WTC11 (cell line): ENCODE data around the gene CD28.

ENCODE experiments used
- ATF3 ChIP-seq: sonication (generic); formaldehyde crosslinking; conservative IDR thresholded peaks from 2 replicates; pipeline ENCODE4 v1.8.1; 2022; ENCODE audit warnings: mild to moderate bottlenecking, missing genetic modification reagents
- CREM ChIP-seq: sonication (generic); formaldehyde crosslinking; IDR thresholded peaks from 2 replicates; pipeline ENCODE4 v1.8.1; 2022; ENCODE audit warnings: mild to moderate bottlenecking, missing genetic modification reagents, moderate library complexity
- CTCF ChIP-seq: fragments of 200-600 bp; IDR thresholded peaks from 2 replicates; pipeline ENCODE4 v1.8.0; 2022; ENCODE audit warnings: antibody characterized with exemption
- E2F5 ChIP-seq: sonication (generic); formaldehyde crosslinking; IDR thresholded peaks from 2 replicates; pipeline ENCODE4 v1.8.1; 2022; ENCODE audit warnings: mild to moderate bottlenecking, moderate library complexity, missing genetic modification reagents
- ETV6 ChIP-seq: sonication (generic); formaldehyde crosslinking; IDR thresholded peaks from 2 replicates; pipeline ENCODE4 v1.8.1; 2022; ENCODE audit warnings: mild to moderate bottlenecking, missing genetic modification reagents
- FOXJ3 ChIP-seq: sonication (generic); formaldehyde crosslinking; IDR thresholded peaks from 2 replicates; pipeline ENCODE4 v1.9.0; 2021; ENCODE audit warnings: missing genetic modification reagents, mild to moderate bottlenecking, borderline replicate concordance
- FOXK1 ChIP-seq: sonication (generic); formaldehyde crosslinking; IDR thresholded peaks from 2 replicates; pipeline ENCODE4 v1.8.0; 2022; ENCODE audit warnings: mild to moderate bottlenecking, moderate library complexity, missing genetic modification reagents
- FOXP4 ChIP-seq: sonication (generic); formaldehyde crosslinking; IDR thresholded peaks from 2 replicates; pipeline ENCODE4 v1.8.0; 2022; ENCODE audit warnings: mild to moderate bottlenecking, missing genetic modification reagents
- MAX ChIP-seq: sonication (generic); formaldehyde crosslinking; IDR thresholded peaks from 2 replicates; pipeline ENCODE4 v1.8.0; 2022; ENCODE audit warnings: mild to moderate bottlenecking, missing genetic modification reagents
- PRDM15 ChIP-seq: sonication (generic); formaldehyde crosslinking; IDR thresholded peaks from 2 replicates; pipeline ENCODE4 v1.8.0; 2022; ENCODE audit warnings: missing genetic modification reagents
- PREB ChIP-seq: sonication (generic); formaldehyde crosslinking; IDR thresholded peaks from 2 replicates; pipeline ENCODE4 v1.8.1; 2022; ENCODE audit warnings: mild to moderate bottlenecking, missing genetic modification reagents, moderate library complexity, borderline replicate concordance
- TCF7 ChIP-seq: sonication (generic); formaldehyde crosslinking; IDR thresholded peaks from 2 replicates; pipeline ENCODE4 v1.8.0; 2022; ENCODE audit warnings: mild to moderate bottlenecking, low read depth, missing genetic modification reagents, moderate library complexity
- USF2 ChIP-seq: sonication (generic); formaldehyde crosslinking; IDR thresholded peaks from 2 replicates; pipeline ENCODE4 v1.8.1; 2023; ENCODE audit warnings: mild to moderate bottlenecking, missing genetic modification reagents, moderate library complexity
- ZNF121 ChIP-seq: sonication (generic); formaldehyde crosslinking; IDR thresholded peaks from 2 replicates; pipeline ENCODE4 v1.8.0; 2023; ENCODE audit warnings: missing genetic modification reagents

- TF ChIP-seq CTCF (no peak), E2F5 (CRISPR knock-in tag) (no peak), USF2 (no peak), ATF3 (CRISPR knock-in tag) (no peak), FOXK1 (CRISPR knock-in tag) (no peak), PRDM15 (CRISPR knock-in tag) (no peak), ETV6 (CRISPR knock-in tag) (no peak), PREB (CRISPR knock-in tag) (no peak), FOXJ3 (no peak), FOXP4 (no peak), ZNF121 (CRISPR knock-in tag) (no peak), CREM (CRISPR knock-in tag) (no peak), MAX (CRISPR knock-in tag) (no peak), TCF7 (CRISPR knock-in tag) (no peak)
Measured at GRCh38 chr2:203671876-203672275, 34.6 kb upstream of the CD28 start.
